GM12892 (cell line): ENCODE data around the gene TEX22.

ENCODE experiments used
- POLR2A ChIP-seq: IDR thresholded peaks from 2 replicates; pipeline ENCODE4 v1.6.1; 2011; ENCODE audit warnings: low read depth, low read length, control low read depth
- TAF1 ChIP-seq: IDR thresholded peaks from 2 replicates; pipeline ENCODE4 v1.6.1; 2011; ENCODE audit warnings: low read depth, mild to moderate bottlenecking, control low read depth, low read length, borderline replicate concordance

- TF ChIP-seq TAF1 (no peak), POLR2A (no peak)
Observed at GRCh38 chr14:105382343-105383082, 15.8 kb upstream of the TEX22 start.
